Naive thymus-derived CD4-positive, alpha-beta T cell (primary cell): ENCODE data around the gene GRK4. TPM values are rescaled to one million over a fixed set of nuclear protein-coding genes. Genes with fewer than 3 reads are reported as not detected.
A peak's percentile ranks its signal among the peaks of the same experiment; 100 is the strongest.
"Not testable (repeated sequence)": the region's sequence is repeated elsewhere in the genome, so short reads cannot be mapped to it uniquely, and the experiment has no call there.

Source experiments
- ATAC-seq: fragments of 150-1000 bp; cut with Tn5 transposase; 2 replicates; pipeline ENCODE4 v1.10.0; 2021; ENCODE audit warnings: mild to moderate bottlenecking, moderate library complexity
- CTCF ChIA-PET: fragments of 350-600 bp; sonication (Branson Sonifier 250); formaldehyde crosslinking; loops from one replicate; lab custom pipeline; 2021; ENCODE audit warnings: antibody characterized with exemption; lab: Charles Lee
- POLR2A ChIA-PET: fragments of 350-600 bp; sonication (Branson Sonifier 250); formaldehyde crosslinking; loops from one replicate; lab custom pipeline; 2021; ENCODE audit warnings: antibody characterized with exemption, inconsistent platforms; lab: Charles Lee
- DNase-seq, 9 donors: peaks; one replicate each; pipeline versions ENCODE4 v3.0.0 to v3.0.0-alpha.2; 2020 to 2022; ENCODE audit warnings: mixed read lengths in 1 of 9
- H3K27ac ChIP-seq: one replicate; pipeline ENCODE4 v1.7.0; 2013; ENCODE audit warnings: mild to moderate bottlenecking, low read depth, low read length, moderate library complexity
- H3K27me3 ChIP-seq, 2 donors: one replicate each; pipeline ENCODE4 v1.7.0; 2013; ENCODE audit warnings: low read length in 2 of 2, mild to moderate bottlenecking in 2 of 2, moderate library complexity in 2 of 2; ENCODE audit not compliant: control insufficient read depth in 2 of 2, insufficient read depth in 2 of 2
- H3K36me3 ChIP-seq, 3 experiments: 1 replicate in 2 of 3; 2 replicates in 1 of 3; pipeline ENCODE4 v1.7.0; 2013; ENCODE audit warnings: low read length in 3 of 3, mild to moderate bottlenecking in 3 of 3, moderate library complexity in 1 of 3; ENCODE audit not compliant: insufficient read depth in 3 of 3, control insufficient read depth in 2 of 3
- H3K4me1 ChIP-seq, 2 donors: one replicate each; pipeline ENCODE4 v1.7.0; 2013; ENCODE audit warnings: low read length in 2 of 2, mild to moderate bottlenecking in 2 of 2, moderate library complexity in 1 of 2; ENCODE audit not compliant: control insufficient read depth in 2 of 2, insufficient read depth in 2 of 2
- H3K4me3 ChIP-seq: 2 replicates; pipeline ENCODE4 v1.7.0; 2013; ENCODE audit warnings: mild to moderate bottlenecking, low read length
- H3K9me3 ChIP-seq, 3 experiments: 1 replicate in 2 of 3; 2 replicates in 1 of 3; pipeline ENCODE4 v1.7.0; 2013; ENCODE audit warnings: low read length in 3 of 3; ENCODE audit not compliant: control insufficient read depth in 2 of 3
- H3K27ac Mint-ChIP-seq, 9 donors: one replicate each; pipeline ENCODE4 v1.8.0; 2020 to 2022; ENCODE audit warnings: mixed read lengths in 9 of 9, mild to moderate bottlenecking in 8 of 9, moderate library complexity in 5 of 9, inconsistent platforms in 2 of 9
- H3K27me3 Mint-ChIP-seq, 5 donors: one replicate each; pipeline ENCODE4 v1.8.0; 2021 to 2022; ENCODE audit warnings: mixed read lengths in 5 of 5, mild to moderate bottlenecking in 1 of 5
- H3K36me3 Mint-ChIP-seq, 5 donors: one replicate each; pipeline ENCODE4 v1.8.0; 2020 to 2022; ENCODE audit warnings: mixed read lengths in 5 of 5, mild to moderate bottlenecking in 3 of 5, inconsistent platforms in 1 of 5
- H3K4me1 Mint-ChIP-seq, 7 donors: one replicate each; pipeline ENCODE4 v1.8.0; 2020 to 2022; ENCODE audit warnings: mixed read lengths in 7 of 7, mild to moderate bottlenecking in 3 of 7, inconsistent platforms in 1 of 7
- H3K4me3 Mint-ChIP-seq, 10 donors: one replicate each; pipeline ENCODE4 v1.8.0; 2020 to 2022; ENCODE audit warnings: mild to moderate bottlenecking in 10 of 10, mixed read lengths in 10 of 10, moderate library complexity in 6 of 10, inconsistent platforms in 2 of 10
- H3K9me3 Mint-ChIP-seq, 11 donors: one replicate each; pipeline ENCODE4 v1.8.0; 2020 to 2022; ENCODE audit warnings: mixed read lengths in 11 of 11, mild to moderate bottlenecking in 4 of 11, inconsistent platforms in 1 of 11, moderate library complexity in 1 of 11
- intact Hi-C, 2 donors: fragments of 100-400 bp; cut with micrococcal nuclease; formaldehyde crosslinking; loops; one replicate each; pipeline ENCODE4 v1.15.1; 2023
- polyA plus RNA-seq, 2 donors: library from polyadenylated mRNA; unstranded; fragments of 300-500 nt; fragmentation: Illumina TruSeq; gene quantifications; one replicate each; pipeline ENCODE4 v1.2.3, GENCODE V29; 2021
- total RNA-seq, 6 experiments: library from RNA in 5 of 6; stranded (reverse) in 5 of 6; gene quantifications; 1 replicate in 5 of 6; 2 replicates in 1 of 6; pipeline ENCODE4 v1.2.3 and lab custom pipeline; 2021 to 2026

Gene GRK4
- total and polyA plus RNA-seq, 7 experiments from 2014 or later: 1.7 to 4.0 (median 2.1) TPM

GRCh38 chr4:2918714-2919113, 44.7 kb upstream of the GRK4 start:
- POLR2A ChIA-PET, H3K4me3 Mint-ChIP-seq, ATAC-seq, DNase-seq, H3K4me3 ChIP-seq, H3K27me3 ChIP-seq, CTCF ChIA-PET, H3K9me3 ChIP-seq, H3K27me3 Mint-ChIP-seq, H3K27ac ChIP-seq, intact Hi-C loops: not testable (repeated sequence)
- H3K36me3 Mint-ChIP-seq: peaks cover 12 to 73% (median 52%) of the 10 kb centered on the region in 5 donors
- Histone ChIP-seq H3K4me1 (peaks cover 14 to 19% of the 10 kb centered on the region in 2 donors), H3K36me3 (peaks cover 0 to 39% (median 11%) of the 10 kb centered on the region in 3 experiments)
- peak overlapping the region in 5 of 9 donors; percentile 21 to 66 (median 40) for H3K27ac Mint-ChIP-seq
- peaks cover 0 to 16% (median 0%) of the 10 kb centered on the region in 11 donors for H3K9me3 Mint-ChIP-seq
- H3K4me1 Mint-ChIP-seq: peaks cover 34 to 69% (median 59%) of the 10 kb centered on the region in 7 donors

GRCh38 chr4:2922453-2923101, 40.8 kb upstream of the GRK4 start:
- ATAC-seq, H3K27me3 Mint-ChIP-seq, H3K27me3 ChIP-seq, H3K9me3 ChIP-seq, DNase-seq, intact Hi-C loops, H3K4me3 ChIP-seq: not testable (repeated sequence)
- H3K27ac ChIP-seq: peak overlapping the region; percentile 51
- Mint-ChIP-seq H3K4me3 (peak overlapping the region in 6 of 10 donors; percentile 8 to 62 (median 48)), H3K36me3 (peaks cover 12 to 65% (median 37%) of the 10 kb centered on the region in 5 donors), H3K9me3 (peaks cover 0 to 13% (median 0%) of the 10 kb centered on the region in 11 donors), H3K4me1 (peaks cover 27 to 57% (median 47%) of the 10 kb centered on the region in 7 donors), H3K27ac (peak overlapping the region; percentile 40 to 93 (median 78))
- ChIA-PET POLR2A (interaction anchor here (0.6 to 2.2 kb wide), 5 partner anchors 12 to 443 kb away, joined by 3 to 6 read pairs (median 3); no protein-coding TSS in a partner anchor), CTCF (interaction anchor here (0.7 kb wide), 1 partner anchor 41 kb away, joined by 3 read pairs; no protein-coding TSS in a partner anchor)
- H3K4me1 ChIP-seq: peaks cover 14 to 19% of the 10 kb centered on the region in 2 donors
- peaks cover 0 to 46% (median 23%) of the 10 kb centered on the region in 3 experiments for H3K36me3 ChIP-seq

- peak overlapping the region in 8 of 10 donors; percentile 13 to 68 (median 40) for H3K4me3 Mint-ChIP-seq
- Histone ChIP-seq H3K4me1 (peaks cover 14 to 19% of the 10 kb centered on the region in 2 donors), H3K4me3 (no peak overlapping the region), H3K36me3 (peaks cover 0 to 52% (median 23%) of the 10 kb centered on the region in 3 experiments), H3K27me3 (no peaks in the 10 kb centered on the region), H3K27ac (peak overlapping the region; percentile 51), H3K9me3 (no peaks in the 10 kb centered on the region)
- ChIA-PET CTCF (interaction anchor here (0.7 kb wide), 1 partner anchor 42 kb away, joined by 3 read pairs; no protein-coding TSS in a partner anchor), POLR2A (interaction anchor here (0.7 to 2.2 kb wide), 4 partner anchors 12 to 442 kb away, joined by 3 to 6 read pairs (median 3); no protein-coding TSS in a partner anchor)
- H3K27ac Mint-ChIP-seq: peak overlapping the region; percentile 40 to 93 (median 82)
- intact Hi-C loops: no loop called here
- peaks cover 27 to 52% (median 42%) of the 10 kb centered on the region in 7 donors for H3K4me1 Mint-ChIP-seq
- DNase-seq: no peak
- H3K36me3 Mint-ChIP-seq: peaks cover 12 to 63% (median 33%) of the 10 kb centered on the region in 5 donors
- no peaks in the 10 kb centered on the region for H3K27me3 Mint-ChIP-seq
- no peak for ATAC-seq
- peaks cover 0 to 13% (median 0%) of the 10 kb centered on the region in 11 donors for H3K9me3 Mint-ChIP-seq
These were observed 40.2 kb upstream of the GRK4 start for GRCh38 chr4:2923141-2923551.

GRCh38 chr4:2923668-2924173, 39.6 kb upstream of the GRK4 start:
- Histone ChIP-seq H3K4me3 (no peak overlapping the region), H3K9me3 (no peaks in the 10 kb centered on the region), H3K27ac (peak overlapping the region; percentile 51), H3K4me1 (peaks cover 14 to 19% of the 10 kb centered on the region in 2 donors), H3K27me3 (no peaks in the 10 kb centered on the region), H3K36me3 (peaks cover 0 to 58% (median 23%) of the 10 kb centered on the region in 3 experiments)
- Mint-ChIP-seq H3K27me3 (no peaks in the 10 kb centered on the region), H3K27ac (peak overlapping the region; percentile 40 to 93 (median 82)), H3K4me3 (peak overlapping the region in 6 of 10 donors; percentile 13 to 68 (median 48)), H3K9me3 (peaks cover 0 to 13% (median 0%) of the 10 kb centered on the region in 11 donors), H3K4me1 (peaks cover 27 to 46% (median 40%) of the 10 kb centered on the region in 7 donors), H3K36me3 (peaks cover 12 to 62% (median 28%) of the 10 kb centered on the region in 5 donors)
- DNase-seq: no peak
- no peak for ATAC-seq
- ChIA-PET CTCF (no interaction called here), POLR2A (interaction anchor here (0.7 to 2.2 kb wide), 3 partner anchors 11 to 442 kb away, joined by 3 to 6 read pairs (median 3); no protein-coding TSS in a partner anchor)
- intact Hi-C loops: no loop called here

GRCh38 chr4:2924286-2924685, 39.1 kb upstream of the GRK4 start:
- peaks cover 0 to 13% (median 0%) of the 10 kb centered on the region in 11 donors for H3K9me3 Mint-ChIP-seq
- no peak for DNase-seq
- CTCF ChIA-PET: no interaction called here
- Histone ChIP-seq H3K27me3 (no peaks in the 10 kb centered on the region), H3K36me3 (peaks cover 0 to 63% (median 23%) of the 10 kb centered on the region in 3 experiments), H3K4me3 (no peak overlapping the region), H3K27ac (peak overlapping the region; percentile 19), H3K4me1 (peaks cover 14 to 19% of the 10 kb centered on the region in 2 donors), H3K9me3 (no peaks in the 10 kb centered on the region)
- intact Hi-C loops: no loop called here
- peak overlapping the region in 8 of 9 donors; percentile 36 to 93 (median 63) for H3K27ac Mint-ChIP-seq
- H3K27me3 Mint-ChIP-seq: no peaks in the 10 kb centered on the region
- no peak for ATAC-seq
- POLR2A ChIA-PET: no interaction called here
- peaks cover 27 to 44% (median 39%) of the 10 kb centered on the region in 7 donors for H3K4me1 Mint-ChIP-seq
- H3K4me3 Mint-ChIP-seq: no peak overlapping the region
- peaks cover 12 to 61% (median 26%) of the 10 kb centered on the region in 5 donors for H3K36me3 Mint-ChIP-seq

GRCh38 chr4:2924765-2925301, 38.5 kb upstream of the GRK4 start:
- Histone ChIP-seq H3K4me3 (no peak overlapping the region), H3K9me3 (no peaks in the 10 kb centered on the region), H3K4me1 (peaks cover 14 to 19% of the 10 kb centered on the region in 2 donors), H3K27me3 (no peaks in the 10 kb centered on the region), H3K27ac (peak overlapping the region; percentile 19), H3K36me3 (peaks cover under 1 to 68% (median 24%) of the 10 kb centered on the region in 3 experiments)
- Mint-ChIP-seq H3K4me3 (peak overlapping the region in 1 of 10 donors; percentile 5), H3K36me3 (peaks cover 8 to 56% (median 21%) of the 10 kb centered on the region in 5 donors), H3K27ac (peak overlapping the region in 7 of 9 donors; percentile 36 to 93 (median 48)), H3K4me1 (peaks cover 26 to 39% (median 37%) of the 10 kb centered on the region in 7 donors), H3K27me3 (no peaks in the 10 kb centered on the region), H3K9me3 (peaks cover 0 to 9% (median 0%) of the 10 kb centered on the region in 11 donors)
- ATAC-seq (no peak), DNase-seq (no peak)
- CTCF ChIA-PET: no interaction called here
- intact Hi-C loops: no loop called here
- POLR2A ChIA-PET: no interaction called here
